Breast epithelium (tissue), 3 donors: Measurements from ENCODE around the gene ITM2C.

ENCODE experiments used
- POLR2A ChIP-seq: fragments of 450-650 bp; IDR thresholded peaks from one replicate; pipeline ENCODE4 v1.6.1; 2016; ENCODE audit warnings: antibody characterized with exemption, mild to moderate bottlenecking, moderate library complexity
- POLR2AphosphoS5 ChIP-seq, 3 donors: sonication (generic); formaldehyde crosslinking; IDR thresholded peaks; one replicate each; pipeline ENCODE4 v1.6.1; 2017; ENCODE audit warnings: antibody characterized with exemption in 3 of 3
- TF ChIP-seq, protein P1 (sequence below), 3 donors: fragments of 450-650 bp; IDR thresholded peaks; one replicate each; pipeline ENCODE4 v1.5.1; 2016 to 2017; ENCODE audit warnings: antibody characterized with exemption in 3 of 3, mild to moderate bottlenecking in 3 of 3, moderate library complexity in 3 of 3

DNA sequence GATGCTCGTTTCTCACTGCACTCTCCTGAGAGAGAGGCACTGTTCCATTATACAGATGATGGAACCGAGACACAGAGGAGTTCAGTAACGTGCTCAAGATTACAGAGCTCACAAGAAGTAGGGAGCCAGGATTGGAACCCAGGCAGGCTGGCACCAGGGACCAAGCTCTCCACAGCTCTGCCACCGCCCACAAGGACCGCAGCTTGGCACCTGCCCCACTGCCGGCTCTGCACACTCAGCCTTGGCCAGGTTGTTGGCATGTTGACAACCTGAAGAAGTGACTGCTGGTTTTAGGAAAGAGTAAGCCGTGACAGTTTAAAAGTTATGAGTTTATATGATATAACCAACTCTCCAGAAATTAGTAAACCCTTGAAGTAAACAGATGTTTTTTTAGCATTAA lies 48.0 kb upstream of the ITM2C start:
- TF ChIP-seq, protein P1, sequence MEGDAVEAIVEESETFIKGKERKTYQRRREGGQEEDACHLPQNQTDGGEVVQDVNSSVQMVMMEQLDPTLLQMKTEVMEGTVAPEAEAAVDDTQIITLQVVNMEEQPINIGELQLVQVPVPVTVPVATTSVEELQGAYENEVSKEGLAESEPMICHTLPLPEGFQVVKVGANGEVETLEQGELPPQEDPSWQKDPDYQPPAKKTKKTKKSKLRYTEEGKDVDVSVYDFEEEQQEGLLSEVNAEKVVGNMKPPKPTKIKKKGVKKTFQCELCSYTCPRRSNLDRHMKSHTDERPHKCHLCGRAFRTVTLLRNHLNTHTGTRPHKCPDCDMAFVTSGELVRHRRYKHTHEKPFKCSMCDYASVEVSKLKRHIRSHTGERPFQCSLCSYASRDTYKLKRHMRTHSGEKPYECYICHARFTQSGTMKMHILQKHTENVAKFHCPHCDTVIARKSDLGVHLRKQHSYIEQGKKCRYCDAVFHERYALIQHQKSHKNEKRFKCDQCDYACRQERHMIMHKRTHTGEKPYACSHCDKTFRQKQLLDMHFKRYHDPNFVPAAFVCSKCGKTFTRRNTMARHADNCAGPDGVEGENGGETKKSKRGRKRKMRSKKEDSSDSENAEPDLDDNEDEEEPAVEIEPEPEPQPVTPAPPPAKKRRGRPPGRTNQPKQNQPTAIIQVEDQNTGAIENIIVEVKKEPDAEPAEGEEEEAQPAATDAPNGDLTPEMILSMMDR (IDR thresholded peaks at IDR 0.05), result no peak
- TF ChIP-seq POLR2A (no peak), POLR2AphosphoS5 (IDR thresholded peaks at IDR 0.05) (no peak)
